Chondrocyte (in vitro differentiated cells): ENCODE data around the gene IQGAP2. TPM values are rescaled to one million over a fixed set of nuclear protein-coding genes. Genes with fewer than 3 reads are reported as not detected.

Source experiments
- DNase-seq: peaks from one replicate; pipeline ENCODE4 v3.0.0; 2021; ENCODE audit warnings: mixed read lengths, low spot score
- H3K27ac Mint-ChIP-seq: one replicate; pipeline ENCODE4 v1.8.0; 2021; ENCODE audit warnings: mild to moderate bottlenecking, moderate library complexity, mixed read lengths; ENCODE audit not compliant: unreplicated experiment
- H3K27me3 Mint-ChIP-seq: 2 replicates; pipeline ENCODE4 v1.8.0; 2021; ENCODE audit warnings: low read depth, mixed read lengths
- H3K36me3 Mint-ChIP-seq: 2 replicates; pipeline ENCODE4 v1.8.0; 2021; ENCODE audit warnings: low read depth, mixed read lengths
- H3K4me1 Mint-ChIP-seq: 2 replicates; pipeline ENCODE4 v1.8.0; 2021; ENCODE audit warnings: low read depth, mild to moderate bottlenecking, mixed read lengths
- H3K4me3 Mint-ChIP-seq: one replicate; pipeline ENCODE4 v1.8.0; 2021; ENCODE audit warnings: mild to moderate bottlenecking, moderate library complexity, mixed read lengths; ENCODE audit not compliant: unreplicated experiment
- H3K9me3 Mint-ChIP-seq: 2 replicates; pipeline ENCODE4 v1.8.0; 2021; ENCODE audit warnings: low read depth, mixed read lengths
- CTCF ChIP-seq: fragments of 200-600 bp; sonication (generic); IDR thresholded peaks from 2 replicates; pipeline ENCODE4 v1.5.0; 2021; ENCODE audit warnings: antibody characterized with exemption, mild to moderate bottlenecking, moderate library complexity
- total RNA-seq: library from RNA; stranded (reverse); gene quantifications from 3 replicates; pipeline ENCODE4 v1.2.1, GENCODE V29; 2021

Gene IQGAP2
- total RNA-seq, 1 donor from 2014 or later, result 3.0 TPM

GRCh38 chr5:76583163-76584047 is 180.3 kb downstream of the IQGAP2 start:
- Mint-ChIP-seq H3K4me3 (no peak overlapping the region), H3K36me3 (no peaks in the 10 kb centered on the region), H3K4me1 (peaks cover 3% of the 10 kb centered on the region), H3K27ac (no peak overlapping the region), H3K27me3 (no peaks in the 10 kb centered on the region), H3K9me3 (no peaks in the 10 kb centered on the region)
- TF ChIP-seq CTCF, result peak; percentile 89
- DNase-seq, result no peak

GRCh38 chr5:76585783-76586217 is 182.7 kb downstream of the IQGAP2 start:
- Mint-ChIP-seq H3K9me3 (no peaks in the 10 kb centered on the region), H3K36me3 (no peaks in the 10 kb centered on the region), H3K27ac (no peak overlapping the region), H3K27me3 (no peaks in the 10 kb centered on the region), H3K4me3 (no peak overlapping the region), H3K4me1 (no peaks in the 10 kb centered on the region)
- TF ChIP-seq CTCF, result no peak
- no peak for DNase-seq

DNA sequence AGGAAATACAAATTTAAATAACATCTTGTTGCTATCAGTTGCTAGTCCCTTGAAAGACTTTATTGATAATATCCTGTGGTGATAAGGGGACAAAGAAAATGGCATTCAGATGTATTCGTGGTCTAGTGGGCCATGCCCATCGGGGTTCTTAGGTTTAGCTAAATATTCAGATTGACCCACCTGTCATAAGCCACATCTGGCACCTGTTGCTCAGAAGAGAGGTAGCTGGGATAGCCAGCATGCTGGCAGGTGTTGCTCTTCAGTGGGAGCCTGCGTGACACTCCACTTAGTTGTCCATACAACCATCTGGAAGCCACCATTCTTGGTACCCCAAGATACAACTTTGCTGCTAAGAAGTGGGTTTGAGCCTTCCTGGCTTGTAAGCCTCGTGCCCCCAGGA is 183.4 kb downstream of the IQGAP2 start:
- no peak overlapping the region for H3K4me3 Mint-ChIP-seq
- TF ChIP-seq CTCF, result no peak
- H3K27me3 Mint-ChIP-seq, result no peaks in the 10 kb centered on the region
- no peak overlapping the region for H3K27ac Mint-ChIP-seq
- H3K4me1 Mint-ChIP-seq, result no peaks in the 10 kb centered on the region
- H3K36me3 Mint-ChIP-seq, result no peaks in the 10 kb centered on the region
- DNase-seq, result no peak
- H3K9me3 Mint-ChIP-seq, result no peaks in the 10 kb centered on the region

DNA sequence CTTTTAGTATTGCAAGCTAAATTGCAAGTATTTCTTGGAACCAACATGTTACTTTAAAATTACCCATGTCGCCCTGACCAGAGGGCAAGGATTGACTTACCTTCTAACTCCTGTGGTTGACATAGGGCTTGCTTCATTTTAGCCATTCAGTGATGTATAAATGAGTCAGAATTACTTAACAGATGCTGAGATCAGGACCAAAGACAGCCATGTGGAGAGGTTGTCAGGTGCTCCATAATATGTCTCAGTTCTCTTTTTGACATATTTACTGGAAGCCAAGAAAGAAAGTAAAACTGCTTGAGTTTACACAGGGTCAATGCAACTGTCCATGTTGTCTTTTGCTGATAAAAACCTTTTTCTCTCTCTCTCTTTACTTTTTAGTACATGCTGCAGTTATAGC is 186.9 kb downstream of the IQGAP2 start:
- H3K4me3 Mint-ChIP-seq, result no peak overlapping the region
- H3K27ac Mint-ChIP-seq, result no peak overlapping the region
- TF ChIP-seq CTCF, result no peak
- DNase-seq, result no peak
- H3K36me3 Mint-ChIP-seq, result no peaks in the 10 kb centered on the region
- H3K4me1 Mint-ChIP-seq, result no peaks in the 10 kb centered on the region
- no peaks in the 10 kb centered on the region for H3K27me3 Mint-ChIP-seq
- no peaks in the 10 kb centered on the region for H3K9me3 Mint-ChIP-seq

DNA sequence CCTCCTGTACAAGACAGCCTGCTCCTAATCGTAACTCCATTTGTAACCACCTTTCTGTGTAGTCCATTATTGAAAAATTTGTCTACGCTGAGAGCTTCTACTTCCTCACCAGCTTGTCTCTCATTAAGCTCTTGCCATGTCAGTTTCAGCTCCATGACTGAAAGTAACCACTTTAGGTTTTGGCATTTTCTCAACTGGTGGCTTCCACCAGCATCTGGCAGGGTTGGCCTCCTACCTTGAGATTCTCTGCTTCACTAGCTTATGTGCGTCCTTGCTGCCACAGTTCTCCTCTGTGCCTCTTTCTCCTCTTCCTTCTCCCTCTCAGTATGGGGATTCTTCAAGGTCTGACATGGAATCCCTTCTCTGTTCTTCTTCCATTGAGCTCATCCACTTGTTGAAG is 188.3 kb downstream of the IQGAP2 start:
- Mint-ChIP-seq H3K36me3 (no peaks in the 10 kb centered on the region), H3K4me3 (no peak overlapping the region), H3K27ac (no peak overlapping the region), H3K9me3 (no peaks in the 10 kb centered on the region), H3K4me1 (peaks cover 7% of the 10 kb centered on the region), H3K27me3 (no peaks in the 10 kb centered on the region)
- DNase-seq, result no peak
- TF ChIP-seq CTCF, result no peak
